HG03460 (cell line): ENCODE results near the gene PROSER3.

Source experiments
- ATAC-seq: cut with Tn5 transposase; IDR thresholded peaks from one replicate; pipeline ENCODE4 v1.9.1; 2021; ENCODE audit not compliant: unreplicated experiment

The PROSER3 gene

GRCh38 chr19:35738021-35738886, 19.7 kb upstream of the PROSER3 start:
- no peak for ATAC-seq

GRCh38 chr19:35738887-35739229, 19.1 kb upstream of the PROSER3 start:
- no peak for ATAC-seq

- no peak for ATAC-seq
Observed at GRCh38 chr19:35739275-35740107, 18.5 kb upstream of the PROSER3 start.

GRCh38 chr19:35740108-35740422, 17.9 kb upstream of the PROSER3 start:
- ATAC-seq, result peak; percentile 17

- ATAC-seq, result peak; percentile 44
Observed at GRCh38 chr19:35740423-35741202, 17.4 kb upstream of the PROSER3 start.

- ATAC-seq, result no peak
Observed at GRCh38 chr19:35741203-35741515, 16.8 kb upstream of the PROSER3 start.

- ATAC-seq, result no peak
Observed at GRCh38 chr19:35742121-35742724, 15.8 kb upstream of the PROSER3 start, which contains the start of gene IGFLR1. TSS of gene IGFLR1 (minus strand) at chr19:35742452. CDS start at chr19:35741180, 1,272 bp downstream.

- no peak for ATAC-seq
Observed at GRCh38 chr19:35743640-35744429, 14.1 kb upstream of the PROSER3 start.

GRCh38 chr19:35744430-35745327, 13.3 kb upstream of the PROSER3 start:
- peak; percentile 32 for ATAC-seq

GRCh38 chr19:35745328-35746086, 12.5 kb upstream of the PROSER3 start, which contains the start of the genes PSENEN and U2AF1L4:
TSS of gene PSENEN (plus strand) at chr19:35745651. CDS start at chr19:35745931, 280 bp downstream.
TSS of gene U2AF1L4 (minus strand) at chr19:35745418. CDS start at chr19:35745391, 27 bp downstream.
- ATAC-seq, result peak; percentile 36

- no peak for ATAC-seq
Observed at GRCh38 chr19:35746087-35746462, 11.9 kb upstream of the PROSER3 start.

- ATAC-seq, result no peak
Observed at GRCh38 chr19:35746531-35746930, 11.4 kb upstream of the PROSER3 start.

- peak; percentile 57 for ATAC-seq
Observed at GRCh38 chr19:35748106-35749020, 9.6 kb upstream of the PROSER3 start, which contains the start of gene LIN37. TSS of gene LIN37 (plus strand) at chr19:35748576. CDS start at chr19:35748725, 149 bp downstream.

GRCh38 chr19:35750167-35750566, 7.8 kb upstream of the PROSER3 start:
- ATAC-seq, result no peak

GRCh38 chr19:35751839-35752745, 5.9 kb upstream of the PROSER3 start:
- no peak for ATAC-seq

GRCh38 chr19:35752746-35753350, 5.1 kb upstream of the PROSER3 start:
- ATAC-seq, result no peak
